A549 (cell line): ENCODE results near the gene SLC45A3. TPM values are rescaled to one million over a fixed set of nuclear protein-coding genes. Genes with fewer than 3 reads are reported as not detected.

Experiments used
- ATAC-seq, 2 experiments: fragments of 200-7000 bp in 1 of 2; fragments of >200 bp in 1 of 2; cut with Nextera tagmentation in 1 of 2; cut with Tn5 transposase in 1 of 2; 3 replicates each; pipeline versions ENCODE4 v1.8.0 to v1.9.1; 2018 to 2020; ENCODE audit warnings: mild to moderate bottlenecking in 1 of 2, moderate library complexity in 1 of 2
- CTCF ChIA-PET: fragments of 300-600 bp; sonication (Branson Sonifier 250); formaldehyde crosslinking; extraction: SDS; loops from one replicate; lab custom pipeline; 2021; ENCODE audit warnings: antibody characterized with exemption, inconsistent platforms; lab: Yijun Ruan, JAX
- POLR2A ChIA-PET: fragments of 350-600 bp; formaldehyde crosslinking; extraction: SDS; loops from one replicate; lab custom pipeline; 2021; ENCODE audit warnings: antibody characterized with exemption, inconsistent platforms; lab: Yijun Ruan, JAX
- DNase-seq, 2 experiments: peaks; one replicate each; pipeline versions ENCODE4 v3.0.0 to v3.0.0-alpha.2; 2011 to 2016; ENCODE audit warnings: low read depth in 1 of 2, low spot score in 1 of 2
- FAIRE-seq: peaks from 2 replicates; lab custom pipeline; 2011; peaks lifted over from hg19 to GRCh38; lab: Jason Lieb, UNC
- H3K27ac ChIP-seq, 2 experiments: fragments of >200 bp; sonication (Bioruptor Twin); formaldehyde crosslinking; 3 replicates each; pipeline ENCODE4 v1.5.1; 2016 to 2017
- H3K4me1 ChIP-seq: fragments of >200 bp; sonication (Bioruptor Twin); formaldehyde crosslinking; 3 replicates; pipeline ENCODE4 v1.6.1; 2016
- H3K4me2 ChIP-seq: fragments of >200 bp; sonication (Bioruptor Twin); formaldehyde crosslinking; 3 replicates; pipeline ENCODE4 v1.6.1; 2016
- H3K4me3 ChIP-seq: fragments of >200 bp; sonication (Bioruptor Twin); formaldehyde crosslinking; 3 replicates; pipeline ENCODE4 v1.5.1; 2016
- H3K9me3 ChIP-seq: fragments of >200 bp; sonication (Bioruptor Twin); formaldehyde crosslinking; 3 replicates; pipeline ENCODE4 v1.6.1; 2016
- CBX2 ChIP-seq: fragments of 200-600 bp; sonication (generic); IDR thresholded peaks from 2 replicates; pipeline ENCODE4 v1.6.1; 2016; ENCODE audit warnings: low read depth, mild to moderate bottlenecking, borderline replicate concordance
- EP300 ChIP-seq, 2 experiments: fragments of >200 bp; sonication (Bioruptor Twin); formaldehyde crosslinking; IDR thresholded peaks; 2 replicates in 1 of 2; 3 replicates in 1 of 2; pipeline ENCODE4 v1.6.1; 2016 to 2017
- HOXB13 ChIP-seq: fragments of 250-450 bp; sonication (Bioruptor Pico); IDR thresholded peaks from 2 replicates; pipeline ENCODE4 v1.5.0; 2020; ENCODE audit warnings: low read depth, mild to moderate bottlenecking, moderate library complexity
- JUNB ChIP-seq: fragments of >200 bp; sonication (Bioruptor Twin); formaldehyde crosslinking; IDR thresholded peaks from 2 replicates; pipeline ENCODE4 v1.6.1; 2016
- KDM5A ChIP-seq: fragments of 200-600 bp; sonication (generic); IDR thresholded peaks from 2 replicates; pipeline ENCODE4 v1.6.1; 2016; ENCODE audit warnings: antibody characterized with exemption, mild to moderate bottlenecking
- MAFK ChIP-seq: fragments of 450-650 bp; IDR thresholded peaks from 2 replicates; pipeline ENCODE4 v1.6.1; 2014; ENCODE audit not compliant: partially characterized antibody
- MAZ ChIP-seq: fragments of 150-350 bp; IDR thresholded peaks from 2 replicates; pipeline ENCODE4 v1.6.1; 2014; ENCODE audit warnings: antibody characterized with exemption, low read depth, low read length, borderline replicate concordance
- MYC ChIP-seq: IDR thresholded peaks from 2 replicates; pipeline ENCODE4 v1.6.1; 2012; ENCODE audit warnings: mild to moderate bottlenecking, inconsistent platforms, low read length, improper control_type of control experiment, borderline replicate concordance
- PHF8 ChIP-seq: fragments of 200-600 bp; sonication (generic); IDR thresholded peaks from 2 replicates; pipeline ENCODE4 v1.6.1; 2016; ENCODE audit warnings: low read depth, mild to moderate bottlenecking, antibody characterized with exemption, moderate library complexity, borderline replicate concordance
- POLR2A ChIP-seq: IDR thresholded peaks from 2 replicates; pipeline ENCODE4 v1.6.1; 2012; ENCODE audit warnings: mild to moderate bottlenecking, low read length
- RAD21 ChIP-seq, 2 experiments: fragments of >200 bp in 1 of 2; sonication (Bioruptor Twin) in 1 of 2; formaldehyde crosslinking in 1 of 2; IDR thresholded peaks in 1 of 2; conservative IDR thresholded peaks in 1 of 2; 2 replicates in 1 of 2; 3 replicates in 1 of 2; pipeline ENCODE4 v1.6.1; 2012 to 2018; ENCODE audit warnings: inconsistent platforms in 1 of 2
- RCOR1 ChIP-seq: fragments of 150-350 bp; IDR thresholded peaks from 2 replicates; pipeline ENCODE4 v1.6.1; 2014; ENCODE audit warnings: antibody characterized with exemption, low read length, low read depth
- TFCP2L1 ChIP-seq: fragments of 250-450 bp; sonication (Bioruptor Pico); IDR thresholded peaks from 2 replicates; pipeline ENCODE4 v1.5.0; 2021; ENCODE audit warnings: mild to moderate bottlenecking
- ZC3H11A ChIP-seq: fragments of 450-650 bp; IDR thresholded peaks from 2 replicates; pipeline ENCODE4 v1.6.1; 2014; ENCODE audit warnings: antibody characterized with exemption, mild to moderate bottlenecking
- WGBS: methylation state at CpG from one replicate; pipeline ENCODE4 v1.1.6; 2017; ENCODE audit errors: missing lambda C conversion rate; 5-methylcytosine and 5-hydroxymethylcytosine counted together
- polyA plus RNA-seq, 4 experiments: library from polyadenylated mRNA; depleted of rRNA in 3 of 4; stranded (reverse); fragments of >200 nt; fragmentation: RNase III in 1 of 4; extraction: RNeasy Plus Mini Kit Qiagen cat#74134 plus additional on column Dnase treatment in 1 of 4; gene quantifications; 2 replicates in 3 of 4; 3 replicates in 1 of 4; pipeline ENCODE4 v1.2.3, GENCODE V29; 2011 to 2017
- TF ChIP-seq, protein P1 (sequence below): IDR thresholded peaks from 2 replicates; pipeline ENCODE4 v1.6.1; 2012; ENCODE audit warnings: low read depth, borderline replicate concordance
- TF ChIP-seq, protein P2 (sequence below): fragments of 250-450 bp; sonication (Bioruptor Pico); IDR thresholded peaks from 2 replicates; pipeline ENCODE4 v1.5.0; 2020; ENCODE audit warnings: low read depth, mild to moderate bottlenecking, moderate library complexity
- TF ChIP-seq, protein P3 (sequence below): fragments of >200 bp; sonication (Bioruptor Twin); formaldehyde crosslinking; IDR thresholded peaks from 3 replicates; pipeline ENCODE4 v1.5.1; 2016
- TF ChIP-seq, protein P4 (sequence below): fragments of 200-600 bp; sonication (generic); IDR thresholded peaks from 2 replicates; pipeline ENCODE4 v1.6.1; 2016; ENCODE audit warnings: antibody characterized with exemption, mild to moderate bottlenecking, moderate library complexity
- TF ChIP-seq, protein P5 (sequence below): fragments of 250-450 bp; sonication (Bioruptor Pico); IDR thresholded peaks from 2 replicates; pipeline ENCODE4 v1.5.0; 2021; ENCODE audit warnings: mild to moderate bottlenecking, moderate library complexity, borderline replicate concordance
- TF ChIP-seq, protein P6 (sequence below): fragments of 450-650 bp; IDR thresholded peaks from 2 replicates; pipeline ENCODE4 v1.6.1; 2014; ENCODE audit warnings: antibody characterized with exemption

SLC45A3 gene
- polyA plus RNA-seq, 2 of the 4 experiments (the other 2 are of a cell fraction) = 2.8 to 3.4 TPM

DNA sequence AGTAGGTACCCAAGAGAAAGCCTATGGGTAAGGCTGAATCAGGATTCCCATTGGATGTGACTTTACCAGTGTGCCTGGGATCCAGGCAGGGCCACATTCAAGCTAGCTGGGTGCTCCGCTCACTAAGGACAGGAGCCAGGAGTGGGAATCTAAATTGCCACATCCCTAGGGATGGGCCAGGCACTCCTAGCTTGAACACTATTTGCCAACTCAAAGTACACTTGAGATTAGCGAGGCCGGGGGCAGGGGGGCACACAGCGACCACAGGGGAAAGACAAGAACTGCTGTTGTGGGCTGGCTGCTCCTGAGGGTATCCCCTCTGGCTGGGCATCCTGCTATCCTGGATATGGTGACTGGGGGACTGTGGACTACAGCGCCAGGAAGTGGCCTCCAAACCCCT, 4.3 kb downstream of the SLC45A3 start:
- ATAC-seq (no peak), FAIRE-seq (no peak), DNase-seq (no peak)
- Histone ChIP-seq H3K4me3 (no peak overlapping the region), H3K9me3 (no peaks in the 10 kb centered on the region), H3K4me2 (no peak overlapping the region), H3K27ac (no peak overlapping the region), H3K4me1 (peaks cover 8% of the 10 kb centered on the region)
- ChIA-PET CTCF (interaction anchor here (1.6 to 13.2 kb wide), 3 partner anchors 18 to 85 kb away, joined by 6 to 117 read pairs (median 16); no protein-coding TSS in a partner anchor), POLR2A (no interaction called here)
- TF ChIP-seq, protein P1, sequence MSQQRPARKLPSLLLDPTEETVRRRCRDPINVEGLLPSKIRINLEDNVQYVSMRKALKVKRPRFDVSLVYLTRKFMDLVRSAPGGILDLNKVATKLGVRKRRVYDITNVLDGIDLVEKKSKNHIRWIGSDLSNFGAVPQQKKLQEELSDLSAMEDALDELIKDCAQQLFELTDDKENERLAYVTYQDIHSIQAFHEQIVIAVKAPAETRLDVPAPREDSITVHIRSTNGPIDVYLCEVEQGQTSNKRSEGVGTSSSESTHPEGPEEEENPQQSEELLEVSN = no peak
- TF ChIP-seq PHF8 (no peak), RAD21 (conservative IDR thresholded peaks at IDR 0.05 in 1 of 2, IDR thresholded peaks at IDR 0.05 in 1 of 2) (no peak), CBX2 (no peak), POLR2A (no peak), EP300 (IDR thresholded peaks at IDR 0.05) (no peak), RCOR1 (no peak), HOXB13 (CRISPR knock-in tag) (no peak)
- TF ChIP-seq, protein P2, sequence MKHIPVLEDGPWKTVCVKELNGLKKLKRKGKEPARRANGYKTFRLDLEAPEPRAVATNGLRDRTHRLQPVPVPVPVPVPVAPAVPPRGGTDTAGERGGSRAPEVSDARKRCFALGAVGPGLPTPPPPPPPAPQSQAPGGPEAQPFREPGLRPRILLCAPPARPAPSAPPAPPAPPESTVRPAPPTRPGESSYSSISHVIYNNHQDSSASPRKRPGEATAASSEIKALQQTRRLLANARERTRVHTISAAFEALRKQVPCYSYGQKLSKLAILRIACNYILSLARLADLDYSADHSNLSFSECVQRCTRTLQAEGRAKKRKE (CRISPR knock-in tag) = no peak
- WGBS = 92% methylated on average over 5 of the region's 5 CpGs

DNA sequence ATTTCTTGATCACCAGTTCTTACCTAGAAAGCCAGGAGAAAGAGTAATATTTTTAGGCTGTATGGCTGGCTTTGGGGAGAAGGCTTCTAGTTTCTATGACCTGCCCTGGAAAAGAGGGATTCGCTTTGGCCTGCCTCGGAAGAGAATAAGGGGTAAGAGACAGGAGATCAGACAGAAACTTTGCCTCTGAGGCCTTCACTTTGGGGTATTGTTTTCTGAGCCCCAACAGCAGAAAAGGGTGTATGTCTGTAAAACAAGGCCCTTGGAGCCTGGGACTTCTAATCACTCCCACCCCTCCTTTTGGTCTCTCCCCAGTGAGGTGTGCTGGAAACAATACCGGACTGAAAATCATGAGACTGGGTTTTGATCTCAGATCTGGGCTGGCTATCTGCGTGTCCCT, 5.1 kb downstream of the SLC45A3 start:
- 96% methylated on average over 4 of the region's 4 CpGs for WGBS
- no peak overlapping the region for H3K4me3 ChIP-seq
- H3K27ac ChIP-seq = no peak overlapping the region
- CTCF ChIA-PET = interaction anchor here (13.2 kb wide), 1 partner anchor 17 kb away, joined by 117 read pairs; no protein-coding TSS in a partner anchor
- FAIRE-seq = no peak
- H3K4me1 ChIP-seq = peaks cover 8% of the 10 kb centered on the region
- no peaks in the 10 kb centered on the region for H3K9me3 ChIP-seq
- no peak for ATAC-seq
- POLR2A ChIA-PET = no interaction called here
- TF ChIP-seq, protein P3, sequence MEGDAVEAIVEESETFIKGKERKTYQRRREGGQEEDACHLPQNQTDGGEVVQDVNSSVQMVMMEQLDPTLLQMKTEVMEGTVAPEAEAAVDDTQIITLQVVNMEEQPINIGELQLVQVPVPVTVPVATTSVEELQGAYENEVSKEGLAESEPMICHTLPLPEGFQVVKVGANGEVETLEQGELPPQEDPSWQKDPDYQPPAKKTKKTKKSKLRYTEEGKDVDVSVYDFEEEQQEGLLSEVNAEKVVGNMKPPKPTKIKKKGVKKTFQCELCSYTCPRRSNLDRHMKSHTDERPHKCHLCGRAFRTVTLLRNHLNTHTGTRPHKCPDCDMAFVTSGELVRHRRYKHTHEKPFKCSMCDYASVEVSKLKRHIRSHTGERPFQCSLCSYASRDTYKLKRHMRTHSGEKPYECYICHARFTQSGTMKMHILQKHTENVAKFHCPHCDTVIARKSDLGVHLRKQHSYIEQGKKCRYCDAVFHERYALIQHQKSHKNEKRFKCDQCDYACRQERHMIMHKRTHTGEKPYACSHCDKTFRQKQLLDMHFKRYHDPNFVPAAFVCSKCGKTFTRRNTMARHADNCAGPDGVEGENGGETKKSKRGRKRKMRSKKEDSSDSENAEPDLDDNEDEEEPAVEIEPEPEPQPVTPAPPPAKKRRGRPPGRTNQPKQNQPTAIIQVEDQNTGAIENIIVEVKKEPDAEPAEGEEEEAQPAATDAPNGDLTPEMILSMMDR = no peak
- TF ChIP-seq MYC (no peak), KDM5A (no peak), TFCP2L1 (CRISPR knock-in tag) (no peak), JUNB (no peak), MAFK (no peak), ZC3H11A (no peak), MAZ (no peak), HOXB13 (CRISPR knock-in tag) (no peak)
- TF ChIP-seq, protein P4, sequence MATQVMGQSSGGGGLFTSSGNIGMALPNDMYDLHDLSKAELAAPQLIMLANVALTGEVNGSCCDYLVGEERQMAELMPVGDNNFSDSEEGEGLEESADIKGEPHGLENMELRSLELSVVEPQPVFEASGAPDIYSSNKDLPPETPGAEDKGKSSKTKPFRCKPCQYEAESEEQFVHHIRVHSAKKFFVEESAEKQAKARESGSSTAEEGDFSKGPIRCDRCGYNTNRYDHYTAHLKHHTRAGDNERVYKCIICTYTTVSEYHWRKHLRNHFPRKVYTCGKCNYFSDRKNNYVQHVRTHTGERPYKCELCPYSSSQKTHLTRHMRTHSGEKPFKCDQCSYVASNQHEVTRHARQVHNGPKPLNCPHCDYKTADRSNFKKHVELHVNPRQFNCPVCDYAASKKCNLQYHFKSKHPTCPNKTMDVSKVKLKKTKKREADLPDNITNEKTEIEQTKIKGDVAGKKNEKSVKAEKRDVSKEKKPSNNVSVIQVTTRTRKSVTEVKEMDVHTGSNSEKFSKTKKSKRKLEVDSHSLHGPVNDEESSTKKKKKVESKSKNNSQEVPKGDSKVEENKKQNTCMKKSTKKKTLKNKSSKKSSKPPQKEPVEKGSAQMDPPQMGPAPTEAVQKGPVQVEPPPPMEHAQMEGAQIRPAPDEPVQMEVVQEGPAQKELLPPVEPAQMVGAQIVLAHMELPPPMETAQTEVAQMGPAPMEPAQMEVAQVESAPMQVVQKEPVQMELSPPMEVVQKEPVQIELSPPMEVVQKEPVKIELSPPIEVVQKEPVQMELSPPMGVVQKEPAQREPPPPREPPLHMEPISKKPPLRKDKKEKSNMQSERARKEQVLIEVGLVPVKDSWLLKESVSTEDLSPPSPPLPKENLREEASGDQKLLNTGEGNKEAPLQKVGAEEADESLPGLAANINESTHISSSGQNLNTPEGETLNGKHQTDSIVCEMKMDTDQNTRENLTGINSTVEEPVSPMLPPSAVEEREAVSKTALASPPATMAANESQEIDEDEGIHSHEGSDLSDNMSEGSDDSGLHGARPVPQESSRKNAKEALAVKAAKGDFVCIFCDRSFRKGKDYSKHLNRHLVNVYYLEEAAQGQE = no peak
- TF ChIP-seq, protein P5, sequence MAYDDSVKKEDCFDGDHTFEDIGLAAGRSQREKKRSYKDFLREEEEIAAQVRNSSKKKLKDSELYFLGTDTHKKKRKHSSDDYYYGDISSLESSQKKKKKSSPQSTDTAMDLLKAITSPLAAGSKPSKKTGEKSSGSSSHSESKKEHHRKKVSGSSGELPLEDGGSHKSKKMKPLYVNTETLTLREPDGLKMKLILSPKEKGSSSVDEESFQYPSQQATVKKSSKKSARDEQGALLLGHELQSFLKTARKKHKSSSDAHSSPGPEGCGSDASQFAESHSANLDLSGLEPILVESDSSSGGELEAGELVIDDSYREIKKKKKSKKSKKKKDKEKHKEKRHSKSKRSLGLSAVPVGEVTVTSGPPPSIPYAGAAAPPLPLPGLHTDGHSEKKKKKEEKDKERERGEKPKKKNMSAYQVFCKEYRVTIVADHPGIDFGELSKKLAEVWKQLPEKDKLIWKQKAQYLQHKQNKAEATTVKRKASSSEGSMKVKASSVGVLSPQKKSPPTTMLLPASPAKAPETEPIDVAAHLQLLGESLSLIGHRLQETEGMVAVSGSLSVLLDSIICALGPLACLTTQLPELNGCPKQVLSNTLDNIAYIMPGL = no peak
- TF ChIP-seq, protein P6, sequence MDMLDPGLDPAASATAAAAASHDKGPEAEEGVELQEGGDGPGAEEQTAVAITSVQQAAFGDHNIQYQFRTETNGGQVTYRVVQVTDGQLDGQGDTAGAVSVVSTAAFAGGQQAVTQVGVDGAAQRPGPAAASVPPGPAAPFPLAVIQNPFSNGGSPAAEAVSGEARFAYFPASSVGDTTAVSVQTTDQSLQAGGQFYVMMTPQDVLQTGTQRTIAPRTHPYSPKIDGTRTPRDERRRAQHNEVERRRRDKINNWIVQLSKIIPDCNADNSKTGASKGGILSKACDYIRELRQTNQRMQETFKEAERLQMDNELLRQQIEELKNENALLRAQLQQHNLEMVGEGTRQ = no peak
- TF ChIP-seq, all 56 proteins: peak for 0
- no peak overlapping the region for H3K4me2 ChIP-seq
- no peak for DNase-seq
